Measurements from ENCODE around the gene DGKH. TPM values are rescaled to one million over a fixed set of nuclear protein-coding genes. Genes with fewer than 3 reads are reported as not detected.

Gene DGKH
- total and polyA plus RNA-seq, 9 of the 15 experiments (the other 6 are each of a cell fraction or from before 2014, with no cell fraction given), result 0.38 to 4.4 (median 3.1) TPM

GRCh38 chr13:42007844-42008243, 40.6 kb upstream of the DGKH start:
- ChIA-PET CTCF (ENCODE audit: low intra/inter-chr PET ratio) (no interaction called here), POLR2A (no interaction called here)
- H3K9me3 ChIP-seq (replicated peaks; ENCODE audit: control insufficient read depth, insufficient read depth, low read depth, low read length), result no peaks in the 10 kb centered on the region
- H3K4me2 ChIP-seq (ENCODE audit: insufficient read depth, low read length), result no peak overlapping the region
- no peak overlapping the region for H3K4me3 ChIP-seq
- no TSS peak for BruUV-seq (replicated peaks)
- H3K79me2 ChIP-seq (ENCODE audit: control insufficient read depth, insufficient read depth, low read length), result no peaks in the 10 kb centered on the region
- no peak for TF ChIP-seq ZFPM2 (CRISPR knock-in tag; IDR thresholded peaks at IDR 0.05)
- TF ChIP-seq RFX5 (IDR thresholded peaks at IDR 0.05; ENCODE audit: low read depth, low read length), result no peak
- TF ChIP-seq SPI1 (IDR thresholded peaks at IDR 0.05; ENCODE audit: borderline replicate concordance, low read depth, low read length), result no peak
- TF ChIP-seq HINFP (tag; conservative IDR thresholded peaks at IDR 0.05; ENCODE audit: low read depth), result no peak
- no peak for TF ChIP-seq BRF1 (IDR thresholded peaks at IDR 0.05; ENCODE audit: borderline replicate concordance, extremely low read depth, insufficient read length)
- no peak for TF ChIP-seq ZNF3 (CRISPR knock-in tag; IDR thresholded peaks at IDR 0.05)
- no peak for TF ChIP-seq ZNF224 (CRISPR knock-in tag; IDR thresholded peaks at IDR 0.05)
- no peak for TF ChIP-seq TAF15 (IDR thresholded peaks at IDR 0.05; ENCODE audit: low read depth, low read length)
- TF ChIP-seq GABPB1 (CRISPR knock-in tag; IDR thresholded peaks at IDR 0.05), result no peak
- no peak for TF ChIP-seq PURB (CRISPR knock-in tag; IDR thresholded peaks at IDR 0.05; ENCODE audit: low read depth)
- TF ChIP-seq CBFA2T3 (IDR thresholded peaks at IDR 0.05), result no peak
- TF ChIP-seq ASH1L (IDR thresholded peaks at IDR 0.05; ENCODE audit: borderline replicate concordance, low read depth, partially characterized antibody), result no peak
- TF ChIP-seq HDAC3 (IDR thresholded peaks at IDR 0.05; ENCODE audit: borderline replicate concordance, partially characterized antibody), result no peak
- no peak for TF ChIP-seq ZNF311 (CRISPR knock-in tag; IDR thresholded peaks at IDR 0.05)
- no peak for TF ChIP-seq HDGF (IDR thresholded peaks at IDR 0.05)
- no peak for TF ChIP-seq CBX2 (IDR thresholded peaks at IDR 0.05; ENCODE audit: insufficient read depth, low read length, poor library complexity, severe bottlenecking)
- no peak for TF ChIP-seq MECOM (CRISPR knock-in tag; IDR thresholded peaks at IDR 0.05)
- TF ChIP-seq ARID3A (IDR thresholded peaks at IDR 0.05; ENCODE audit: borderline replicate concordance, low read depth, low read length), result no peak
- TF ChIP-seq NFRKB (IDR thresholded peaks at IDR 0.05; ENCODE audit: low read depth), result no peak
- peaks cover 3 to 5% of the 10 kb centered on the region in 2 experiments; a peak in 3 of 5 replicates for H3K4me1 ChIP-seq (replicated peaks in 1 of 2; ENCODE audit: control insufficient read depth in 2 of 2, insufficient read depth in 2 of 2, low read length in 2 of 2)
- DNase-seq (ENCODE audit: extremely low read depth in 1 of 4, low spot score in 3 of 4) (no peak), FAIRE-seq (no peak), ATAC-seq (no peak)
- in situ Hi-C loops (cut with MboI), result no loop called here
- no peaks in the 10 kb centered on the region for H4K20me1 ChIP-seq (replicated peaks; ENCODE audit: control insufficient read depth, insufficient read depth, low read length)
- intact Hi-C loops (cut with micrococcal nuclease), result no loop called here
- no peak overlapping the region for H3K9ac ChIP-seq (ENCODE audit: insufficient read depth in 1 of 2, low read depth in 2 of 2, low read length in 2 of 2)
- H3K36me3 ChIP-seq (ENCODE audit: control insufficient read depth, insufficient read depth, low read length), result no peaks in the 10 kb centered on the region
- H3K27ac ChIP-seq (ENCODE audit: extremely low read depth, low read depth, low read length), result no peak overlapping the region
- 0% methylated on average over 1 of the region's 1 CpG for WGBS (ENCODE audit: insufficient coverage, low coverage, missing lambda C conversion rate)
- no peaks in the 10 kb centered on the region for H3K9me1 ChIP-seq (ENCODE audit: control insufficient read depth, insufficient read depth, low read length)
- peaks cover 4% of the 10 kb centered on the region in 2 experiments; a peak in 2 of 5 replicates for H3K27me3 ChIP-seq (ENCODE audit: control insufficient read depth in 2 of 2, insufficient read depth in 2 of 2, low read length in 2 of 2)
- no peak overlapping the region for H2AFZ ChIP-seq (ENCODE audit: low read depth, low read length)

Data from K562 (cell line).